HG03097 (cell line): ENCODE results near the gene PLB1.

Experiments used
- ATAC-seq: cut with Tn5 transposase; IDR thresholded peaks from one replicate; pipeline ENCODE4 v1.9.1; 2021; ENCODE audit not compliant: unreplicated experiment, low FRiP score

PLB1 gene

GRCh38 chr2:28493636-28494035 is 2.2 kb upstream of the PLB1 start:
- no peak for ATAC-seq

- no peak for ATAC-seq
Observed at GRCh38 chr2:28496781-28497180, 921 bp downstream of the PLB1 start.

GRCh38 chr2:28497206-28497605 is 1.3 kb downstream of the PLB1 start:
- ATAC-seq: no peak

GRCh38 chr2:28499282-28499681 is 3.4 kb downstream of the PLB1 start:
- ATAC-seq: no peak

GRCh38 chr2:28505361-28505760 is 9.5 kb downstream of the PLB1 start:
- ATAC-seq: no peak

- ATAC-seq: no peak
Observed at GRCh38 chr2:28506112-28506910, 10.5 kb downstream of the PLB1 start.

- no peak for ATAC-seq
Observed at GRCh38 chr2:28507796-28508764, 12.2 kb downstream of the PLB1 start.

- no peak for ATAC-seq
Observed at GRCh38 chr2:28509361-28509760, 13.5 kb downstream of the PLB1 start.

GRCh38 chr2:28510184-28510583 is 14.3 kb downstream of the PLB1 start:
- no peak for ATAC-seq

GRCh38 chr2:28511871-28512606 is 16.2 kb downstream of the PLB1 start:
- ATAC-seq: no peak

GRCh38 chr2:28512607-28512965 is 16.7 kb downstream of the PLB1 start:
- no peak for ATAC-seq

GRCh38 chr2:28513097-28513496 is 17.2 kb downstream of the PLB1 start:
- no peak for ATAC-seq

GRCh38 chr2:28515176-28515751 is 19.4 kb downstream of the PLB1 start:
- ATAC-seq: no peak

GRCh38 chr2:28516430-28516829 is 20.6 kb downstream of the PLB1 start:
- ATAC-seq: no peak

GRCh38 chr2:28516950-28517349 is 21.1 kb downstream of the PLB1 start:
- ATAC-seq: no peak

GRCh38 chr2:28521663-28522062 is 25.8 kb downstream of the PLB1 start:
- ATAC-seq: no peak

GRCh38 chr2:28522481-28522880 is 26.6 kb downstream of the PLB1 start:
- ATAC-seq: no peak

- ATAC-seq: no peak
Observed at GRCh38 chr2:28523902-28524301, 28.0 kb downstream of the PLB1 start.

- no peak for ATAC-seq
Observed at GRCh38 chr2:28525481-28525880, 29.6 kb downstream of the PLB1 start.

- no peak for ATAC-seq
Observed at GRCh38 chr2:28526527-28527132, 30.8 kb downstream of the PLB1 start.
